Measurements from ENCODE around the gene TMEM181. TPM values are rescaled to one million over a fixed set of nuclear protein-coding genes. Genes with fewer than 3 reads are reported as not detected.

Gene TMEM181
- total and polyA plus RNA-seq, 2 of the 13 experiments (the other 11 are each of a cell fraction or from before 2014, with no cell fraction given) = 59.1 to 108 TPM

- TF ChIP-seq MNT (IDR thresholded peaks at IDR 0.05) (no peak), HOXD1 (CRISPR knock-in tag; IDR thresholded peaks at IDR 0.05) (no peak; the same call in 1 of the 2 replicates), IKZF5 (CRISPR knock-in tag; IDR thresholded peaks at IDR 0.05) (no peak), ZNF317 (CRISPR knock-in tag; IDR thresholded peaks at IDR 0.05) (no peak), ZMAT3 (CRISPR knock-in tag; conservative IDR thresholded peaks at IDR 0.05) (no peak), ZBTB33 (CRISPR knock-in tag; IDR thresholded peaks at IDR 0.05) (no peak), TCF12 (IDR thresholded peaks at IDR 0.05) (no peak), TCF12 (CRISPR knock-in tag; IDR thresholded peaks at IDR 0.05) (no peak), ZXDC (CRISPR knock-in tag; IDR thresholded peaks at IDR 0.05) (no peak), ZNF788 (CRISPR knock-in tag; IDR thresholded peaks at IDR 0.05; ENCODE audit: borderline replicate concordance) (no peak), CENPT (CRISPR knock-in tag; IDR thresholded peaks at IDR 0.05; ENCODE audit: low read depth) (no peak), TFAP4 (IDR thresholded peaks at IDR 0.05; ENCODE audit: borderline replicate concordance, low read depth) (no peak), HIC2 (CRISPR knock-in tag; IDR thresholded peaks at IDR 0.05; ENCODE audit: low read depth) (no peak), ZNF512B (CRISPR knock-in tag; IDR thresholded peaks at IDR 0.05; ENCODE audit: borderline replicate concordance) (no peak), ARNTL (CRISPR knock-in tag; IDR thresholded peaks at IDR 0.05) (no peak)
These were observed 987 bp downstream of the TMEM181 start (continued) for GRCh38 chr6:158560836-158561320.

Data from HepG2 (cell line).